GF-D8 (cell line): Measurements from ENCODE around the gene SYNGR2.
"Not testable (repeated sequence)": the region's sequence is repeated elsewhere in the genome, so short reads cannot be mapped to it uniquely, and the experiment has no call there.

Source experiments
- DNase-seq: peaks from one replicate; lab custom pipeline; 2025; lab: John Stamatoyannopoulos, UW

Gene SYNGR2

GRCh38 chr17:78171591-78172248 is 3.3 kb downstream of the SYNGR2 start:
- not testable (repeated sequence) for DNase-seq

- DNase-seq, result no peak
Measured at GRCh38 chr17:78172249-78173051, 4.1 kb downstream of the SYNGR2 start.

GRCh38 chr17:78173097-78173715 is 4.8 kb downstream of the SYNGR2 start:
- DNase-seq, result no peak

GRCh38 chr17:78174346-78174869 is 6.0 kb downstream of the SYNGR2 start:
- no peak for DNase-seq

GRCh38 chr17:78174870-78175642 is 6.7 kb downstream of the SYNGR2 start:
- DNase-seq, result no peak

GRCh38 chr17:78175643-78175981 is 7.2 kb downstream of the SYNGR2 start:
- no peak for DNase-seq

GRCh38 chr17:78176548-78177025 is 8.2 kb downstream of the SYNGR2 start:
- no peak for DNase-seq

- no peak for DNase-seq
Measured at GRCh38 chr17:78179372-78179771, 11.0 kb downstream of the SYNGR2 start.

- DNase-seq, result no peak
Measured at GRCh38 chr17:78180083-78180482, 11.7 kb downstream of the SYNGR2 start.

GRCh38 chr17:78180508-78180907 is 12.1 kb downstream of the SYNGR2 start:
- no peak for DNase-seq

- DNase-seq, result no peak
Measured at GRCh38 chr17:78182504-78182903, 14.1 kb downstream of the SYNGR2 start.

- DNase-seq, result no peak
Measured at GRCh38 chr17:78183916-78184315, 15.5 kb downstream of the SYNGR2 start.

GRCh38 chr17:78184351-78184750 is 16.0 kb downstream of the SYNGR2 start:
- no peak for DNase-seq

- DNase-seq, result no peak
Measured at GRCh38 chr17:78184868-78185267, 16.5 kb downstream of the SYNGR2 start.

GRCh38 chr17:78185981-78186691 is 17.8 kb downstream of the SYNGR2 start:
- peak; percentile 30 for DNase-seq

GRCh38 chr17:78186692-78187595 is 18.6 kb downstream of the SYNGR2 start, which contains the start of the genes AFMID and TK1:
Gene AFMID (plus strand): TSS chr17:78187362. CDS start chr17:78187371, 9 bp downstream.
Gene TK1 (minus strand): TSS chr17:78187052. CDS start chr17:78186994, 58 bp downstream.
- DNase-seq, result peak; percentile 88

- DNase-seq, result no peak
Measured at GRCh38 chr17:78196716-78197115, 28.3 kb downstream of the SYNGR2 start.

GRCh38 chr17:78197147-78197832 is 28.9 kb downstream of the SYNGR2 start:
- no peak for DNase-seq

- no peak for DNase-seq
Measured at GRCh38 chr17:78200451-78200850, 32.1 kb downstream of the SYNGR2 start.
